ENCODE data around the gene PLPPR4. TPM values are rescaled to one million over a fixed set of nuclear protein-coding genes. Genes with fewer than 3 reads are reported as not detected.
"Not testable (repeated sequence)": the region's sequence is repeated elsewhere in the genome, so short reads cannot be mapped to it uniquely, and the experiment has no call there.

The PLPPR4 gene
- total RNA-seq, 1 donor, result 1.8 TPM

DNA sequence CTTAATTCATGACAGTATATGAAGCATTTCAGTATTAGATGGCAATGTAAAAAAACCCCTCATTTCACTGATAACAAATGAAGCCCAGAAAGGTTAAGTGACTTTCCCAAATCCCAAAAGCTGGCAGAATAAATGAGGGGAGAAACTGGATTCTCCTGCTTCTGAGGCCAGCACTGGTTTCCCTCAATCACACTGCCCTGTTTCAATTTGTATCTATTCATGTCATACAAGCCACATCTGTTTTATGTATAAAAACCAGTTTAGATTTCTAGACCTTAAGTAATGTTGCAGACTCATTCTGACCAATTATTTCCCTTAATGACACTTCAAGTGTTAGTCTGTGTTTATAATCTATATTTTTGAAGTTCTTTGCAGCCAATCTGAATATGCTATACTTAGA is 16.8 kb downstream of the PLPPR4 start:
- TF ChIP-seq, protein P1, sequence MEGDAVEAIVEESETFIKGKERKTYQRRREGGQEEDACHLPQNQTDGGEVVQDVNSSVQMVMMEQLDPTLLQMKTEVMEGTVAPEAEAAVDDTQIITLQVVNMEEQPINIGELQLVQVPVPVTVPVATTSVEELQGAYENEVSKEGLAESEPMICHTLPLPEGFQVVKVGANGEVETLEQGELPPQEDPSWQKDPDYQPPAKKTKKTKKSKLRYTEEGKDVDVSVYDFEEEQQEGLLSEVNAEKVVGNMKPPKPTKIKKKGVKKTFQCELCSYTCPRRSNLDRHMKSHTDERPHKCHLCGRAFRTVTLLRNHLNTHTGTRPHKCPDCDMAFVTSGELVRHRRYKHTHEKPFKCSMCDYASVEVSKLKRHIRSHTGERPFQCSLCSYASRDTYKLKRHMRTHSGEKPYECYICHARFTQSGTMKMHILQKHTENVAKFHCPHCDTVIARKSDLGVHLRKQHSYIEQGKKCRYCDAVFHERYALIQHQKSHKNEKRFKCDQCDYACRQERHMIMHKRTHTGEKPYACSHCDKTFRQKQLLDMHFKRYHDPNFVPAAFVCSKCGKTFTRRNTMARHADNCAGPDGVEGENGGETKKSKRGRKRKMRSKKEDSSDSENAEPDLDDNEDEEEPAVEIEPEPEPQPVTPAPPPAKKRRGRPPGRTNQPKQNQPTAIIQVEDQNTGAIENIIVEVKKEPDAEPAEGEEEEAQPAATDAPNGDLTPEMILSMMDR (IDR thresholded peaks at IDR 0.05; ENCODE audit: extremely low read depth, low read depth, low read length), result no peak
- no peaks in the 10 kb centered on the region for H3K79me2 ChIP-seq (ENCODE audit: insufficient read depth, low read length)
- no peaks in the 10 kb centered on the region for H3K27me3 ChIP-seq (ENCODE audit: insufficient read depth, low read length)
- H3K9me3 ChIP-seq (ENCODE audit: low read depth, low read length), result no peaks in the 10 kb centered on the region
- H3K4me1 ChIP-seq (ENCODE audit: insufficient read depth, low read length), result no peaks in the 10 kb centered on the region
- H2AFZ ChIP-seq (ENCODE audit: low read length), result no peak overlapping the region
- H3K27ac ChIP-seq (ENCODE audit: low read depth, low read length), result no peak overlapping the region
- DNase-seq (ENCODE audit: insufficient read length, low spot score, missing footprints), result no peak
- H3K4me2 ChIP-seq (ENCODE audit: insufficient read depth, low read length), result no peak overlapping the region
- H3K4me3 ChIP-seq (ENCODE audit: insufficient read depth, low read length), result no peak overlapping the region
- no peaks in the 10 kb centered on the region for H4K20me1 ChIP-seq (ENCODE audit: insufficient read depth, low read length)
- no peaks in the 10 kb centered on the region for H3K36me3 ChIP-seq (ENCODE audit: insufficient read depth, low read length)

DNA sequence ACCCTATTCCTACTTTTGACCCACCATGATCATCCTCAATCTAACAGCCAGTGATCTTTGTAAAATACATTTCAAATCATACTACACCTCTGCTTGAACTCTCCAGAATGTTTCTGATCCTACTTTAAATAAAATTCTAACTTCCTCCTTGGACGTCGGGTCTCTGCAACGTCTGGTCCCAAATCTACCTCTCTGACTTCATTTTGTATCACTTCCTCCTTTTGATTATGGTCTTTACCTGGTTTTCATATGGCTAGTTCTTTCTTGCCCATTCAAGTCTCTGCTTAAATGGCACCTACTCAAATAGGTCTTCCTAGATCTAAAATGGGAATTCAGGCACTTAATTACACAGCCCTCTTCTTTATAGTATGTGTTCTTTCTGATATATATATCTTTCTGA is 18.2 kb downstream of the PLPPR4 start:
- no peaks in the 10 kb centered on the region for H3K79me2 ChIP-seq (ENCODE audit: insufficient read depth, low read length)
- DNase-seq (ENCODE audit: insufficient read length, low spot score, missing footprints), result no peak

DNA sequence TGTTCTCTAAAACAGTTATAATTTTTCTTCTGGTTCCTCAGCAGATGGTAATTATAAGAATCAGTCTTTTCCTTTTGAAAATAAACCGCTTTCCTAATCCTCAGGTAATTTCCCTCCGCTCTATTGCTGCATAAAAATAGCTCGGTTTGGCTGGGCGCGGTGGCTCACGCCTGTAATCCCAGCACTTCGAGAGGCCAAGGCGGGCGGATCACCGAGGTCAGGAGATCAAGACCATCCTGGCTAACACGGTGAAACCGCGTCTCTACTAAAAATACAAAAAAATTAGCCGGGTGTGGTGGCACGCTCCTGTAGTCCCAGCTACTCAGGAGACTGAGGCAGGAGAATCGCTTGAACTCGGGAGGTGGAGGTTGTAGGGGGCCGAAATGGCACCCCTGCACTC is 19.2 kb downstream of the PLPPR4 start:
- not testable (repeated sequence) for H3K27ac ChIP-seq (ENCODE audit: low read depth, low read length); H3K79me2 ChIP-seq (ENCODE audit: insufficient read depth, low read length); H3K4me3 ChIP-seq (ENCODE audit: insufficient read depth, low read length); H3K9me3 ChIP-seq (ENCODE audit: low read depth, low read length); H3K4me1 ChIP-seq (ENCODE audit: insufficient read depth, low read length); H2AFZ ChIP-seq (ENCODE audit: low read length); H3K27me3 ChIP-seq (ENCODE audit: insufficient read depth, low read length); H3K4me2 ChIP-seq (ENCODE audit: insufficient read depth, low read length); DNase-seq (ENCODE audit: insufficient read length, low spot score, missing footprints); H3K36me3 ChIP-seq (ENCODE audit: insufficient read depth, low read length); H4K20me1 ChIP-seq (ENCODE audit: insufficient read depth, low read length)

More for the DNA sequence above, 18.2 kb downstream of the PLPPR4 start:
- no peaks in the 10 kb centered on the region for H3K9me3 ChIP-seq (ENCODE audit: low read depth, low read length)
- H4K20me1 ChIP-seq (ENCODE audit: insufficient read depth, low read length), result no peaks in the 10 kb centered on the region
- H2AFZ ChIP-seq (ENCODE audit: low read length), result no peak overlapping the region
- H3K27me3 ChIP-seq (ENCODE audit: insufficient read depth, low read length), result no peaks in the 10 kb centered on the region
- TF ChIP-seq, protein P1 (IDR thresholded peaks at IDR 0.05; ENCODE audit: extremely low read depth, low read depth, low read length), result no peak
- H3K4me2 ChIP-seq (ENCODE audit: insufficient read depth, low read length), result no peak overlapping the region
- no peak overlapping the region for H3K27ac ChIP-seq (ENCODE audit: low read depth, low read length)
- H3K4me1 ChIP-seq (ENCODE audit: insufficient read depth, low read length), result no peaks in the 10 kb centered on the region
- H3K4me3 ChIP-seq (ENCODE audit: insufficient read depth, low read length), result no peak overlapping the region
- no peaks in the 10 kb centered on the region for H3K36me3 ChIP-seq (ENCODE audit: insufficient read depth, low read length)

DNA sequence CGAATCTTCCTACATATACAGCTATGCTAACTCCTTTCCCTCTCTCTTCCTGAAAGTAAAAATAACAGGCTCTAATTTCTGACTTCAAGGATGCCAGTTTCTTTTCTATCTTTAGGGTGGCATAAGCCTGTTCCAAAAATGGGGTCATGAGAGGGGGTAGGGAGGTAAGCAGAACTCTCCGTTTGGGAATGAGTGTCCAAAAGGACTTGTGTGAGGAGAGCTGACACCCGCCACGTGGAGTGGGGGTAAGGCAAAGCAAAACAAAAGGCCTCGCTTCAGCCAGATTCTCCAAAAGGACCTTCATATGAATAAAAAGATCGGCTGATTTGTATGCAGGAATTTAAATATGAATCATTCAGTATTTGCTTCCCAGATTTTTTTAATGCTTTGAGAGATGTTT is 28.6 kb downstream of the PLPPR4 start:
- H3K36me3 ChIP-seq (ENCODE audit: insufficient read depth, low read length), result no peaks in the 10 kb centered on the region
- H4K20me1 ChIP-seq (ENCODE audit: insufficient read depth, low read length), result no peaks in the 10 kb centered on the region
- H3K9me3 ChIP-seq (ENCODE audit: low read depth, low read length), result no peaks in the 10 kb centered on the region
- TF ChIP-seq, protein P1 (IDR thresholded peaks at IDR 0.05; ENCODE audit: extremely low read depth, low read depth, low read length), result no peak
- H3K27ac ChIP-seq (ENCODE audit: low read depth, low read length), result no peak overlapping the region
- H3K4me1 ChIP-seq (ENCODE audit: insufficient read depth, low read length), result no peaks in the 10 kb centered on the region
- H3K4me2 ChIP-seq (ENCODE audit: insufficient read depth, low read length), result no peak overlapping the region
- H3K4me3 ChIP-seq (ENCODE audit: insufficient read depth, low read length), result no peak overlapping the region
- peak overlapping the region; percentile 53 for H2AFZ ChIP-seq (ENCODE audit: low read length)
- H3K27me3 ChIP-seq (ENCODE audit: insufficient read depth, low read length), result no peaks in the 10 kb centered on the region
- DNase-seq (ENCODE audit: insufficient read length, low spot score, missing footprints), result peak; percentile 13
- no peaks in the 10 kb centered on the region for H3K79me2 ChIP-seq (ENCODE audit: insufficient read depth, low read length)
